Peyer's patch (tissue), 4 donors: ENCODE results near the gene CD44. TPM values are rescaled to one million over a fixed set of nuclear protein-coding genes. Genes with fewer than 3 reads are reported as not detected.
A peak's percentile ranks its signal among the peaks of the same experiment; 100 is the strongest.

ENCODE experiments used
- DNase-seq, 3 donors: peaks; one replicate each; pipeline ENCODE4 v3.0.0-alpha.2; 2017 to 2019
- H3K27ac ChIP-seq, 4 donors: fragments of 200-600 bp; sonication (generic); one replicate each; pipeline ENCODE4 v1.5.1; 2016 to 2019
- H3K27me3 ChIP-seq, 2 donors: fragments of 200-600 bp; sonication (generic); one replicate each; pipeline ENCODE4 v1.5.1; 2019
- H3K36me3 ChIP-seq, 3 donors: fragments of 200-600 bp; sonication (generic); one replicate each; pipeline ENCODE4 v1.5.1; 2016 to 2019
- H3K4me1 ChIP-seq, 4 donors: fragments of 200-600 bp; sonication (generic); one replicate each; pipeline ENCODE4 v1.5.1; 2016 to 2019
- H3K4me3 ChIP-seq, 4 donors: fragments of 200-600 bp; sonication (generic); 1 replicate in 3 of 4; 2 replicates in 1 of 4; pipeline ENCODE4 v1.5.1; 2016 to 2019; ENCODE audit warnings: mild to moderate bottlenecking in 1 of 4
- H3K9me3 ChIP-seq, 4 donors: fragments of 200-600 bp; sonication (generic); one replicate each; pipeline ENCODE4 v1.5.1; 2016 to 2019; ENCODE audit warnings: mild to moderate bottlenecking in 1 of 4
- POLR2A ChIP-seq, 2 donors: fragments of 450-650 bp; IDR thresholded peaks; one replicate each; pipeline ENCODE4 v1.5.1; 2017; ENCODE audit warnings: antibody characterized with exemption in 2 of 2, mild to moderate bottlenecking in 2 of 2, moderate library complexity in 2 of 2
- total RNA-seq, 4 donors: library from RNA; depleted of rRNA; stranded (reverse); fragments of >200 nt; gene quantifications; one replicate each; pipeline ENCODE4 v1.1.0, GENCODE V29; 2016
- TF ChIP-seq, protein P1 (sequence below), 6 experiments: fragments of 450-650 bp in 4 of 6; fragments of 200-600 bp in 2 of 6; sonication (generic) in 1 of 6; IDR thresholded peaks; one replicate each; pipeline ENCODE4 v1.5.1; 2017 to 2019; ENCODE audit warnings: antibody characterized with exemption in 6 of 6, mild to moderate bottlenecking in 3 of 6, moderate library complexity in 1 of 6

Gene CD44
- total RNA-seq, 4 donors from 2014 or later, result 71.6 to 412 (median 130) TPM

DNA sequence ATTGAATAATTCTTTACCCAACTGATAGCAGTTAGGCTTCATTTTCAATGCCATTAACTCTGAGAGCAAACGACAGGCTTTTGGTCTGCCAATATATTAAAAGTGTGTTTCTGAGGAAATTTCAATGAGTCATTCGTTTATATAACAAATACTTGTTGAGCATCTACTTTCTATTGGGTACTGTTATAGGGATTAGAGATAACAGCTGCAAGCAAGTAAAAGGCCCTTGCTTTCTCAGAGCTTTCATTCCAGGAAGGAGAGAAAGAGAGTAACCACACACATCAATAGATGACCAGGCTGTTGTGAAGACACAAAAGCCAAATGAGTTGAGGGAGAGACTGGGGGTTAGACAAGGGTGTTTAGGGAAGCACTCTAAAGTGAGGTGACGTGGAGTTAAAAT lies 35.7 kb downstream of the CD44 start:
- Histone ChIP-seq H3K4me1 (peaks cover 6 to 61% (median 30%) of the 10 kb centered on the region in 4 donors), H3K9me3 (no peaks in the 10 kb centered on the region), H3K36me3 (peaks cover 0 to 16% (median 0%) of the 10 kb centered on the region in 3 donors), H3K4me3 (no peak overlapping the region), H3K27me3 (no peaks in the 10 kb centered on the region), H3K27ac (peak overlapping the region; percentile 24 to 76 (median 58))
- TF ChIP-seq POLR2A (IDR thresholded peaks at IDR 0.05), result no peak
- TF ChIP-seq, protein P1, sequence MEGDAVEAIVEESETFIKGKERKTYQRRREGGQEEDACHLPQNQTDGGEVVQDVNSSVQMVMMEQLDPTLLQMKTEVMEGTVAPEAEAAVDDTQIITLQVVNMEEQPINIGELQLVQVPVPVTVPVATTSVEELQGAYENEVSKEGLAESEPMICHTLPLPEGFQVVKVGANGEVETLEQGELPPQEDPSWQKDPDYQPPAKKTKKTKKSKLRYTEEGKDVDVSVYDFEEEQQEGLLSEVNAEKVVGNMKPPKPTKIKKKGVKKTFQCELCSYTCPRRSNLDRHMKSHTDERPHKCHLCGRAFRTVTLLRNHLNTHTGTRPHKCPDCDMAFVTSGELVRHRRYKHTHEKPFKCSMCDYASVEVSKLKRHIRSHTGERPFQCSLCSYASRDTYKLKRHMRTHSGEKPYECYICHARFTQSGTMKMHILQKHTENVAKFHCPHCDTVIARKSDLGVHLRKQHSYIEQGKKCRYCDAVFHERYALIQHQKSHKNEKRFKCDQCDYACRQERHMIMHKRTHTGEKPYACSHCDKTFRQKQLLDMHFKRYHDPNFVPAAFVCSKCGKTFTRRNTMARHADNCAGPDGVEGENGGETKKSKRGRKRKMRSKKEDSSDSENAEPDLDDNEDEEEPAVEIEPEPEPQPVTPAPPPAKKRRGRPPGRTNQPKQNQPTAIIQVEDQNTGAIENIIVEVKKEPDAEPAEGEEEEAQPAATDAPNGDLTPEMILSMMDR (IDR thresholded peaks at IDR 0.05), result no peak
- no peak for DNase-seq

DNA sequence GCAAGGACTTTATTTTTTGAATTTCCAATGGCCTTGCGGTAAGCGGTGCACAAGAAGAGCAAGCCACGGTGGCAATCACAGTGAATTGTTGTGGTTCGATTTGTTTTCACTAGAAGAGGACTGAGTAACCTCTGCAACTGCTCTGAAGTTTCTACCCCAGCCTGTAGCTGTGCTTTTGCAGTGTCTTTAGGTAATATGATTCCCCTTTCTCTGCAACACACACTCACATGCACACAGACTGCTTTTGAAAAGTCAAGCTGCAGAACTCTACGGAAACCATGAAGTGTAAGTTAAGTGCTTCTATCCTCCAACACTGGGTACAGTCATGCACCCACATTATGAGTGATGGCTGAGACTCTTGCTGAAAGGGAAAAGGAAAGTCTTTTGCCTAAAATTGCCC lies 38.4 kb downstream of the CD44 start:
- Histone ChIP-seq H3K4me1 (peaks cover 6 to 64% (median 22%) of the 10 kb centered on the region in 4 donors), H3K4me3 (no peak overlapping the region), H3K27me3 (no peaks in the 10 kb centered on the region), H3K36me3 (peaks cover 0 to 34% (median 0%) of the 10 kb centered on the region in 3 donors), H3K9me3 (no peaks in the 10 kb centered on the region), H3K27ac (peak overlapping the region in 1 of 4 donors; percentile 47)
- peak in 1 of 3 donors; percentile 50 for DNase-seq
- no peak for TF ChIP-seq POLR2A (IDR thresholded peaks at IDR 0.05)
- TF ChIP-seq, protein P1 (IDR thresholded peaks at IDR 0.05), result no peak

DNA sequence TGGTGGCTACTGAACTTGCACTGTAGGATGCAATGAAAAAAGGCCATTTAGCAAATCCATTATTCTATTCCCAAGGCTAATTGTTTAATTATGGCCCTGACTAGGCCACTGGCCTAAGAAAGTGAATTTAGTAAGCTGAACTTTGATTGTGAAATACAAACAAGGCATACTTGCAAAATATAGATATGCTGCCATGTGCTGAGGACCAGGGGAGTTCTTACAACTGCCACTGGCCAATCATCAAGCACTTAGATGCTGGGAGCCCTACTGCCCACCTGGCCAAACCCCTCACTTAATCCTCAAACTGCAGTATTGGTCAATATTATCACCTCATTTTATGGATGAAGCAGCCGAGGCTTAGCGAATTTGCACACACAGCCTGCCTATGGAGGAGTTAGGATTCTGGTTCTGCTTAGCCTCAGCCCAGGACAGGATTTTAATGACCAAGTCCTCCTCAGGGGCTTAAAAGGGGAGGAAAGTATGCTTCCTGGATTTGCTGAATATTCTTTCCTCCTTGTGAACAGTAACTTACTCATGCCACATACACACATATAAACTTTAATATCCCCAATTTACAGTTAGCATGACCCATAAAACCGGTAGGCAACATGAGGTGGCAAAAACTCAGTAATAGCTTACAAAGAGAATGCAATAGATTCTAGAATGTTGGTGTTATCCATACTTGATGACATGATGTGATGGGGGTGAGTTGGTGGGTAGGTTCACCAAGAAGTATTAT lies 39.3 kb downstream of the CD44 start:
- H3K36me3 ChIP-seq, result peaks cover 0 to 38% (median 0%) of the 10 kb centered on the region in 3 donors
- no peak for DNase-seq
- peaks cover 6 to 59% (median 21%) of the 10 kb centered on the region in 4 donors for H3K4me1 ChIP-seq

DNA sequence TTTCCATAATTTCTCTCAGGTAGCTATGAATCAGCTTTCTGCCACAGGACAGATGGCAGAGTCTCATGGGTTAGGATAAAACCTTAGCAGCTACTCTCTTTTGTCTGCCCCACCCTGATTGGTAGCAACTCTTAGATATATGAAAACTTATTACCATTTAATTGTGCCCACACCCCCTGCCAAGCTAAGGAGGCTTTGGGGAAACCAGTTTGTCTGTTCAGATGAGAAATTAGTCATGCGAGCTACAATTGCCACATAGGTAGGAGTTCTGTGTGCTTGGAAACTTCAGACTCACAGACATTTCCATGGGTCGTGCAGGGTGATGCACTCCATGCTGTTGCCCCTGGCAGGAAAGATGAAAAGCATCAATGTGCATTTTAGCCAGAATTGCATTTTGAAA lies 39.9 kb downstream of the CD44 start:
- no peak for DNase-seq
- peak overlapping the region; percentile 9 to 52 (median 34) for H3K27ac ChIP-seq
- TF ChIP-seq, protein P1 (IDR thresholded peaks at IDR 0.05), result no peak
- no peak for TF ChIP-seq POLR2A (IDR thresholded peaks at IDR 0.05)
- peaks cover 0 to 39% (median 0%) of the 10 kb centered on the region in 3 donors for H3K36me3 ChIP-seq
- H3K9me3 ChIP-seq, result no peaks in the 10 kb centered on the region
- no peak overlapping the region for H3K4me3 ChIP-seq
- peaks cover 5 to 53% (median 19%) of the 10 kb centered on the region in 4 donors for H3K4me1 ChIP-seq
- no peaks in the 10 kb centered on the region for H3K27me3 ChIP-seq

More for the DNA sequence above, 39.3 kb downstream of the CD44 start:
- no peaks in the 10 kb centered on the region for H3K9me3 ChIP-seq
- H3K27me3 ChIP-seq, result no peaks in the 10 kb centered on the region
- TF ChIP-seq, protein P1 (IDR thresholded peaks at IDR 0.05), result no peak
- TF ChIP-seq POLR2A (IDR thresholded peaks at IDR 0.05), result no peak
- peak overlapping the region; percentile 20 to 52 (median 40) for H3K27ac ChIP-seq
- H3K4me3 ChIP-seq, result no peak overlapping the region

DNA sequence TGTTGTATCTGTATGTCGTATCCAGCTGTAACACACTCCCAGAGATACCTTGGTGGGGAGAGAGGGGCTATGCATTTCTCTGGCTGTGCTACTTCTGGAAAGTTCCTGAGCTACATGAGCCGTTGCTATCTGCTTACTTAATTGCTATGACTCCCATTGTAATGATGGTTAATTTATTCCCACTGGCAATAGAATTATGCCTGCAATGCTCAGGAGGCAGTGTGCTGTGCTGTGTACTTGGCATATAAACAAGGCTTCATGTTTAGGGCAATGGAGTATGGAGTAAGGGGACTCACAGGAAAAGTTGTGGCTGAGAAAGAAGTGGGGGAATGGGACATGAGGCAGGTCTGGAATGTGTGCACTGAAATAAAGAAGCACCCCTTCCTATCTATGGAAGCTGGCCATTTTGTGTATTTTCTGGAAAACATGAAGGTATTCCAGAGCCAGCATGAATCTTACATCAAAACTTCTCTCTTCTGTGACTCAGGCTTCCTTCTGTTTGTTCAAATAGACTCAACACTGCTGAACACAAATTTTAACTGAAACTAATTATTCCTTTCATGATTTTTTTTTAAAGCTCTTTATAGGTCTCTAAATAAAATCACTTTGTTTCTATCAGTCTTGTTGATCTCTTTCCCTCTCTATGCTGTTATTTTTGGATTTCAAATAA lies 40.6 kb downstream of the CD44 start:
- Histone ChIP-seq H3K27ac (peak overlapping the region in 3 of 4 donors; percentile 20 to 52 (median 47)), H3K36me3 (peaks cover 0 to 46% (median 0%) of the 10 kb centered on the region in 3 donors), H3K9me3 (no peaks in the 10 kb centered on the region), H3K4me1 (peaks cover 0 to 45% (median 16%) of the 10 kb centered on the region in 4 donors), H3K4me3 (no peak overlapping the region), H3K27me3 (no peaks in the 10 kb centered on the region)
- no peak for DNase-seq
- TF ChIP-seq, protein P1 (IDR thresholded peaks at IDR 0.05), result no peak
- no peak for TF ChIP-seq POLR2A (IDR thresholded peaks at IDR 0.05)
